Right ventricle myocardium inferior (tissue), 1 donor: Measurements from ENCODE around the gene CLDN7. TPM values are rescaled to one million over a fixed set of nuclear protein-coding genes. Genes with fewer than 3 reads are reported as not detected.

Experiments used
- ATAC-seq: fragments of 200-7000 bp; cut with Tn5 transposase; one replicate; pipeline ENCODE4 v1.9.1; 2020; ENCODE audit warnings: mild to moderate bottlenecking, moderate library complexity
- DNase-seq: peaks from one replicate; pipeline ENCODE4 v3.0.0; 2021; ENCODE audit errors: missing footprints
- intact Hi-C: fragments of 100-400 bp; cut with DNase I; formaldehyde crosslinking; loops from one replicate; pipeline ENCODE4 v1.11.0; 2022
- total RNA-seq: library from RNA; stranded (reverse); fragmentation: NEBNext Ultra II Directional; extraction: Animal tissue kit (Norgen Biotek cat#: 25700); gene quantifications from one replicate; pipeline ENCODE4 v1.2.1, GENCODE V29; 2021
- donor health status: DM: no; HTN: yes; CAD: no; lungs with severe emphysema.

Gene CLDN7
- total RNA-seq, 1 donor from 2014 or later: 1.2 TPM

DNA sequence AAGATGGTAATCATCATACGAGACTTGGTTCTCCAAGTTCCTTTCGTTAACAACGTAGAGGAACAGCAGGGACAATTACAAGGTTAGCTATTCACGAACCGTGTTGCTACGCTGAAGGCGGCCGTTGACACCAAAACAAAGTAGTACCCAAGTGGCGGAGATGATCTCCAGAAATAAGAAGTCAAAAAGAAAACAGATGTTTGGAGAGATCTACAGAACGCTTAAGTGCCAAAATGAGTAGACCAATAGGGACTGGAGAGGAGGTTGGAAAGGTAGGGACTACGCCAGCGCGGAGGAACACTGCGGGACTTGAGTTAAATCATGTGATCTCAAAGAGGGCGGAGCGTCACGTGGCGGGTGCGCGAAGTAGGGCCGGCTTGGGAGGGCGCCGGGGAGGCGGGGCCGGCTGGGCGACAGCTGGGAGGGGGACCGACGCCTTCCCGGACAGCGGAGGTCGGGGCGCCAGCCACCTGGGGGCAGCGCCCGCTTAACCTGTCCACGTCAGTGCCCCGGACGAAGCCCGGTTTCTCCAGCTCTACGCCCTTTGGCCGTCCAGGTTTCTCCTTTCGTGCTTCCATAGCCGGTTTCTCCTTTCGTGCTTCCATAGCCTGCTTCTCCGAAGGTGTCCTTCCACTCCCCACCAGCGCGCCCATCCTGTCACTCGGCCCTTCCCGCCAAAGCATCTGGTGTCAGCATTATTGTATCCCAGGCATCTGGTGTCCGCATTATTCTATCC is 19.4 kb downstream of the CLDN7 start:
- DNase-seq (peak; percentile 98), ATAC-seq (peak; percentile 60)
- intact Hi-C loops: loop anchor here (2.0 to 5.0 kb wide), 3 partner anchors 38 to 614 kb away; partner anchors contain the start of genes CYB5D1, EIF5A, NAA38 and SLC2A4

DNA sequence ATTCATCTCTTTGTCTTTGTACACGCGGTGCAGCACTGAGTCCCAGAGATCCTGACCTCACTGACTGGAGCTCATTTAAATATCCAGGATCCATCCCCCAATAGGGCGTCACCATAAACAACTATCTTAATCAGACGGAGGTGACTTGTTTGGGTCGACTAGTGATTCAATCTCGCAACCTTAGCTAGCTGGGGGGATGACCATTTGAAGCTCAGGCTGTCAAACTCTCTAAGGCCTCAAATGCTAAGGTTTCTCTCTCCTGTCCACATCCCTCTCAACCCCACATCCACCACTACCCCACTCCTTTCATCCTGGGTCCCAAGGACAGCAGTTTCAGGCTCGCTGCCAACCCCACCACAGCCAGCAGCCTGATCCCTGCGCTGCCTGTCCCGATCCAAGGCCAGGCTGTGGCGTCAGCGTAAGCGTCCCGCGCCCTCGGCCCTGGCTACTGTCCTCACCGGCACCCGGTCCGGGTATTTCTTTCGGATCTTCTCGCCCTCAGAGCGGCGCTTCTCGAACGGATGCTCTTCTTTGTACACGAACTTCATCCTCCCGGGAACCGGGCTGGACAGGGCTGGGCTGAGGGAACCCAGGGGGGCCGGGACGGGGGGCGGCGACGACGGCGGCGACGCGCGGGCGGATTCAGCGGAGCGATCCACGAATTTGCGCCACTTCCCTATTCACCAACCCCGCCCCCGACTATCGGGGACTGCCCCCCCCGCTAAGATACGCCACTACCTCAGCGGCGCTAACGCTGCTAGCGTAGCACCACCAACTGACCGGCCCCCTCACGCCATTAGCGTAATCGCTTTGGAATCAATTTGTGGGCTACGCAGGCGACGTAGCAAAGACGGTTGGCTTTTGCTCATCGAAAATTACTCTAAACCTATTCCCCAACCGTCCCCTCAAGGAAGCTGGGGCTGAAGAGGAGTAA is 20.2 kb downstream of the CLDN7 start, which contains the start of gene GABARAP:
GABARAP (minus strand) TSS at position 667 of the 934 bp plus-strand sequence; CDS start at position 548, 119 bp downstream.
- peak; percentile 50 for ATAC-seq
- intact Hi-C loops: loop anchor here (2.0 to 5.0 kb wide), 3 partner anchors 39 to 615 kb away; partner anchors contain the start of genes CYB5D1, EIF5A, NAA38 and SLC2A4

DNA sequence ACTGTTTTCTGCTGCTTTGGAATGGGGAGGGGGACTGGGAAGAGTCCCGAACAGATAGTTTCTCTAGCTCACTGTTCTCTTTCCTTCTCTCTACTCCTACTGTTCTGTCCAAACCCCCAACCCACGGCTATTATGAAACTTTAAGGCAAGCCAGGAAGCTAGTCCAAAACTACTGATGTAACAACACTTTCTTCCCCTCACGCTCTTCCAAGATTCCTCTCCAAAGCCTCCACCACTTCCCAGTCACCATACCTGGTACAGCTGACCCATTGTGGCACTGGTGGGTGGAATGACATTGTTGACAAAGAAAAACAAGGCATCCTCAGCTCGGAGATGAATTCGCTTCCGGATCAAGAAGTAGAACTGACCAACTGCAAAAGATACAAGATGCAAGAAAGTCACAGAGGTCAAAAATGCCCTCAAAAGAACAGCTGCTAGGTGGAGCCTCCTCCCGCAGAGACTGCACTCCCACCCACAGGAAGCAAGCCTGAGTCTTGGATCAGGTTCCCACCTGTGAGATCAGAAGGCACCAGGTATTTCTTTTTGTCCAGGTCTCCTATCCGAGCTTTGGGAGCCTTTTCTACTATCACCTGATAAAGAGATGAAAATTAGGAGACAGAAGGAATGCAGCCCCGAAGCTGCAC is 21.1 kb downstream of the CLDN7 start:
- no peak for ATAC-seq

More for the DNA sequence above, 20.2 kb downstream of the CLDN7 start, which contains the start of gene GABARAP:
- peak; percentile 97 for DNase-seq

DNA sequence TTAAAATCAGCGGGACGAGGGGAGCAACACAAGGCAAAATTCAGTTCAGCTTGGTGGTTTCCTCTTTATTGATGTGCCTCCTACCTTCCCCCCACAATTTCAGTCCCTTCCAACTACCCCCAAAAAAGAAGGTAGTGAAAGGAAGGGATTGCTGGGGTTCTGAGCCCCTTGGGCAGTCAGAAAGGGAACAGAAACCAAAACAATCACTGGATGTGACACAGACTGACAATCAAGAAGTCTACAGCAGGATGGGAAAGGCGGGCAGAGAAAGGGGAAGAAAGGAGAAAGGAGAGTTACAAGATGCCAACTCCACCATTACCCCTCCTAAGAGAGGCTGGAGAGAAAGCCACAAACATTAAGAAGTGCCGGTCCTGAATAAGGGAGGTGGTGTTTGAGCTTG is 21.9 kb downstream of the CLDN7 start:
- intact Hi-C loops: loop anchor here (5.0 kb wide), 2 partner anchors 67 to 617 kb away; partner anchors contain the start of genes CYB5D1, EIF5A, NAA38 and TMEM88
- no peak for ATAC-seq
- DNase-seq: no peak

More for the DNA sequence above, 21.1 kb downstream of the CLDN7 start:
- DNase-seq: no peak
- intact Hi-C loops: loop anchor here (5.0 kb wide), 2 partner anchors 66 to 616 kb away; partner anchors contain the start of genes CYB5D1, EIF5A, NAA38 and TMEM88

DNA sequence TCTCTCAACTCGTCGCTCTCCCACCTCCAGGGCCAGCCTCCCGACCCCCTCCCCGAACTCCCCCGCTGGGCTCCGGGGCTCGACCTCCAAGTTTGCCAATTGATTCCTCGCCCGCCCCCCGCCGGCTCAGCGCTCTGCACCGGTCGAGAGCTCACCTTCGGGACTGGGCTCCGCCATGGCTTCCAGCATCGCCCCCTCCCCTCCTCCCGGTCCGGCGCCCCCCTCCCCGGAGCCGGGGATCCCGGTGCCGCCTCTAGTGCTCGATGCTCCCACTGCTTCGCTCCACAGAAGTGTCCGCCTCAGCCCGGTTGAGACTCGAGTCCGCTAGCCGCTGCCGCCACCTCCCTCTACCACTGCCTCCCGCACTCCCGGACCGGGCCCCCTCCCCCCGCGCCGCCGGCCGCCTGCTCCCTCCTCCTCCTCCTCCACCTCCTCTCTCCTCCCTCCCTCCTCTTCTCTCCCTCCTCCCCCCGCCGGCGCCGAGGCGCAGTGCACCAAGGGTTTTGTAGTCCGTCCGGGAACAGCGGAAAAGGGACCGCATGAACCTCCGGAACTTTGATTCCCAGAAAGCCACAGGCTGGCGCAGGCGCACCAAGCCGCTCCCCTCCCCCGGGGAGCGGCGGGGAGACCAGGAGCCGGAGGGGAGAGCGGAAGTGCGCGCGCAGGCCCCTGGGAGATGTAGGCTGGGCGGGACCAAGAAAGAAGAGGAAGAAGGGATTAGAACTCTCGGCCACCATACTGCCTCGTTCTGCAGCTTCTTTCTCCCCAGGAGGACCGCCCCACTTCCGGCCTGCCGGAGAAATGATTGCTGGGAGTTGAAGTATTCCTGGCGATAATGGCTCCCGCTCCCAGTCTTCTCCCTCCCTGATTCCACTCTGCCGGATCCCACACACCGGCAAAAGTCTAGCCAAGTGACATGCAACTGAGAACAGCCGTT is 22.9 kb downstream of the CLDN7 start, which contains the start of gene PHF23:
PHF23 (minus strand) TSS at position 367 of the 937 bp plus-strand sequence; CDS start at position 189, 178 bp downstream.
- peak; percentile 100 for DNase-seq
- ATAC-seq: peak; percentile 85
- intact Hi-C loops: loop anchor here (5.0 kb wide), 2 partner anchors 68 to 618 kb away; partner anchors contain the start of genes CYB5D1, EIF5A, NAA38 and TMEM88

DNA sequence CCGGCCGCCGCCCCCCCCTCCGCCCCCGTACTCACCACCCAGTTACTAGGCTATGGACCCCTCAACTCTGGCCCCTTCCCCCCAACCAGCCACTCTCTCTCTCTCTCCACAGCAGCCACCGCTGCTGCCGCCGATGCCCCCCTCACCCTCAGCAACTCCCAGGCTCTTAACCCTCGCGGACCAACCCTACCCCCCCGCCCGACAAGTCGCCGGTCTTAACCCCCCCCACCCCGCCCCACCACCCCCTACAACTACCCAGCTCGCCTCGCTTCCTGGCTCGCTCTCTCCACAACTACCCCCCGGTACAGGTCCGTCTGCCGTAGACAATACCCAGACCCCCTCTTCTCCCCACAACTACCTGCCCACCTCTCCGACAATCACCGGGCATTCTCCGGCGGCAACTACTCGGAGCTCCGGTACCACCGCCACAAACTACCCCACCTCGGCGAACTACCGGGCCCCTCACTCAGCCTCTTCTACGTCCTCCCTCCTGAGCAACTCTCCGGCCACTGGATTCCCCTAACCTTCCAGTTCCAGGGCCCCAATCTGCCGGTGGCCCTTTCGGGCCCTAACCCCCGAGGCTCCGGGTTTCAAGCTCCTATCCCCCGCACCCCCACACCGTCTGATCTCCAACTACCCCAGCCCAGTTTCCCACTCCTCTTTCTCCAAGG is 23.7 kb downstream of the CLDN7 start:
- DNase-seq: peak; percentile 66
- intact Hi-C loops: loop anchor here (1.0 kb wide), 1 partner anchor 18 kb away; no protein-coding TSS in a partner anchor
- no peak for ATAC-seq

DNA sequence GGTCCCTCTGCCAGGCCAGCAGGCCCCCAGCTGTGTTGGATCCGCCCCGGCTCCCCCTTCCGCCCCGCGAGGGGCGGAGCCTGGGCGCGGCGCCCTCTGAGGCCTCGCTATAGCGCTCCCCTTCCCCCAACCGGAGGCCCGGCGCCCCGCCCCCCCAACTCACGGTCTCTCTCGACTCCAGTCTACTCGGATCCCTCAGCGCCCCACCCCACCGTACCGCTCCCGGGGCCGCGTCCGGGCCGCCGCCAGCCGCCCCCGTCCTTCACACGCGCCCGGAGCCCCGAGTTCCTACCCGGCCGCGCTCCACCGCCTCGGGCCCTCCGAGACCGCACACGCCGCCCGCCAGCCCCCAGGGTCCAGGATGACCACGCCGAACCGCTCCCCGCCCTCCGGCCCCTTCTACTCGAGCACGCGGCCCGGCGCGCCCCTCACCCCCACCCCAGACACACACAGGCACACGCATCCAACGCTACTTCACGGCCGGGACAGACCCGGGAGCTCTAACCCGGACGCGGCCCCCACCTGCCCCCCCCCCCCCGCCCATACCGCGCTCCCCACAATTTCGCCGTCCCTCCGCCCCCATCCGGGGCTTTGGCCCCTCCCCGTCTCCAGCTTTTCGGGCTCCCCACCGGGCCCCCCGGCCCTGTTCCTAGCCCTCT is 24.4 kb downstream of the CLDN7 start:
- peak; percentile 6 for ATAC-seq
- intact Hi-C loops: loop anchor here (1.0 kb wide), 1 partner anchor 18 kb away; no protein-coding TSS in a partner anchor
- peak; percentile 90 for DNase-seq

DNA sequence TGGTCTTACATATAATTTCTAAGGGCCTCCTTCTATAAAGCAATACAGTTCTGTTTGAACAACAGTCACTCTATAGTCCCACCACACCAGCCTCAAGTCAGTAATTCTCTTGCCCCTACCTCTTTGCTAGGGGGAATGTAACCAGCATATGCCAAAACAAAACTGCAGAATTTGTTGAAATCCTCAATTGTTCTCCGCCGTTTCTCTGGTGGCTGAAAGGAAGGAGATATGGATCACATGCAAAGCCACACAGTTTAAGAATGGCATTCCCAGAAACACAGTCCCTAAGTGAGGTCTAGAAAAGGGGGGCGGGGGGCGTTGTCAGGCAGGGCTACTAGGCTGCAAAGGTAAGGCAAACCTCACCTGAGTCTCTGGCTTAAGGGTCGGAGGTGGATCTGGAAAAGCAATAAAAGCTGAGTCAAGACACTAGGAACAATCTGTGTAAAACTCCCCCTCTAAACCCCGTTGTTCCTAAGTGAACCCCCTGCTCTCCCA is 25.0 kb downstream of the CLDN7 start:
- DNase-seq (no peak), ATAC-seq (no peak)
- intact Hi-C loops: no loop called here

DNA sequence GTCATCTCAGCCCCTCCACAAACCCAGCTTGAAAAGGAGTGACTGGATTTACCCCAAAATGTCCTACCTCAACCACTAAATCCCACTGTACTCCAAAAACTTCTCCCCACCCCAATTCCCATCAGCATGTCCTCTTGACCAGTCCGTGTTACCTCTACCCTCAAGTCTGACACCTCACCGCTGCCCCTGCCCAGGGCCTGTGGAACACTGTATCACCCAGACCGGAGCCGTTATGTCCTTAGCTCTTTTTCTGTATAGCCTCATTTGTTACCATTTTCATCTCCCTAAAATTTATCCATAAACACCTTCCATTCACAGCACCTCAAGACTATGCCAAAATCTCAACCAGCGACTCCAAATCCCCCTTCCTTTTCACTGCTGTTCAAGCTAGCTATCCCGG is 25.5 kb downstream of the CLDN7 start:
- intact Hi-C loops: no loop called here
- no peak for ATAC-seq
- no peak for DNase-seq

DNA sequence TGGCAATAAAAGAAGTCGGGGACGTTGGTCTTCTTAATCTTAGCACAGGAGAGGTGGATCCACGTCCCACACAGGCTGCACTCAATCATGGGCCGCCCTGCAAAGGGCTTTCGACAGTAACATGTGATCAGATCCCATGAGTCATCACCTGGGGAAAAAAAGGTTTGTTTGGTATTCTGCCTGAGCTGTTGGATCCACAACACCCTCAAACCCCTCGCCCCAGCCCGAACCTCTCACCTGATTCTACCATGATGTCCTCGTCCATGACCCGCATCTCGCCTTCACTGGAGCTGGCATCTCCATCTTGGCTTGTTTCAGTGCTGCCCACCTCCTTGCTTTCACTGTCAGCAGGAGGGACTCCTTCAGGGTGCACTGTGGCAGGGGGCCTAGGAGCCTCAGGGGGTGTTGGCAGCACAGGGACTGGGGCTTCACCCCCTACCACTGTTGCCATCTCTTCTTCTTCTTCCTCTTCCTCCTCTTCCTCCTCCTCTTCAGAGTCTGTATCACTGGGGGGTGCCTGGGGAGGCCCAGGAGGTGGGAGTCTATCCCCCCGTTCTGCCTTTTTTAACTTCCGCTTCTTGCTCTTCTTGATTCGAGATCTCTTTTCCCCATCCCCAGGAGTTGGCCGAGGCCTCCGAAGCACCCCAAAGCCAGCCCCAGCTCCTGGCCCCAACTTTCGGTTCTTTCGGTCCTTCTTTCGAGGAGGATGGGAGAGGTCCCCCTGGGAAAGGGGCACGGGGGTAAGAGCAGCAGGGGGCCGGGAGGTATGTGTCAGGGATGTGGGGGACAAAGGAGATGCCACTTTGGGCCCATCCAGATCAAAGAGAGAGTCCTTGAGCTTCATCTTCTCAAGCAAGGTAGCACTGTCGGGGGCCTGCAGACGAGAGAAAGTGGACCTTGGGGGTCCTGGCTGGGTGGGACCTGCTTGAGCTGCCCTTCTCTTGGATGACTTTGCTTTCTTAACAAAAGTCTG is 26.3 kb downstream of the CLDN7 start:
- intact Hi-C loops: no loop called here
- DNase-seq (no peak), ATAC-seq (no peak)

DNA sequence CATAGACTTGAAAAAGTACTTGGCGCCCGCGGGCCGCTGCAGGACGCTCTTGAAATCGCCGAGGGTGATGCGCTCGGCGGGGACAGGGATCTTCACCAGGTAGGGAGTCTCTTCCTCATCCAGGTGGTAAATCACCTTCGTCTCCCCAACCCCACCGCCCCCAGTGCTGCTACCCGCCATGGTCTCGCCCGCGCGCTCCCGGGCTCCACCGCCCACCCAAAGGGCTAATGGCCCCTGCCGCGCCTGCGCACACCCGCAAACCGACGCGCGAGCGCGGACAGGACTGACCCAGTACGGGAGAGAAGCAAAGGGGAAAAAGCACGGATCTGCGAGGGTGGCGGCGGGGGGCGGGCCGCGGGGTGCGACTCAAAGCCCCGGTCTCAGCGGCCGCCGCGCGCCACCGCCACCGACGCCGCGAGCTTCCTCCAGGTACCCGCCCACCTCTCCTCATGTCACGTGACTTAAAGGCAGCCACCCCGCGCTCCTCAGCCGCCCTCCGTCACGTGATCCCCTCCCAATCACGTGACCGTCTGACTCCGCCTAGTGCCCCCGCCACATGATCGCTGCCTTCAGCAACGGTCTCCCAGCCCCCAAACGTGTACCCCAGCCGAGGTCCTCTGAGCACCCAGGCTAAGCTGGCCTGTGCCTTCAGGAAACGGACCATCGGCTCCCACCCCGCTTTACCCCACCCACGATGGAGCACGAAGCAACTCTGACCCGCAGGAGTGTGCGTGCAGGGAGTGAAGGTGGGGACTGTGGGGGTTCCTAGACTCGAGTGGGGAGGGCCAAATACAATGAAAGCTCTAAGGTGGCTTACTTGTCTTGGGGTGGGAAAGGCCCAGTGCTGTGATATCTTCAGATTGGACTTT is 28.0 kb downstream of the CLDN7 start, which contains the start of gene DVL2:
DVL2 (minus strand) TSS at position 435 of the 869 bp plus-strand sequence; CDS start at position 180, 255 bp downstream.
- DNase-seq: peak; percentile 97
- intact Hi-C loops: no loop called here
- ATAC-seq: peak; percentile 59

DNA sequence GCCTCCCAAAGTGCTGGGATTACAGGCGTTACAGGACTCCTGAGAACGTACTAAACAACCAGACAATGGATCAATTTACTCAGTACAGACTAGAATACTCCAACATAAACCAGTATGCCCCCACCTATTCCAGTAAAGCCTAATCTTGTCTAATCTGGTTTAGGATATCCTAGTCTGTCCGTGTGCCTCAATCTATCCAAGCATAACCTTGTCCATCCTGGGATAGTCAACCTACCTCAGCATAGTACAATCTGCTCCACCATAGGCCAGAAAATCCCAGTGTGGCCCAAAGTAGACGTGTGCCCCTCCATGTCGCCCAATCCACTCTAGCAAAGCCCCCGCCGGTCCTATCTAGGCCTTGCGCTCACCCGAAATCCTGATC is 28.6 kb downstream of the CLDN7 start:
- ATAC-seq (no peak), DNase-seq (peak; percentile 31)
- intact Hi-C loops: no loop called here

DNA sequence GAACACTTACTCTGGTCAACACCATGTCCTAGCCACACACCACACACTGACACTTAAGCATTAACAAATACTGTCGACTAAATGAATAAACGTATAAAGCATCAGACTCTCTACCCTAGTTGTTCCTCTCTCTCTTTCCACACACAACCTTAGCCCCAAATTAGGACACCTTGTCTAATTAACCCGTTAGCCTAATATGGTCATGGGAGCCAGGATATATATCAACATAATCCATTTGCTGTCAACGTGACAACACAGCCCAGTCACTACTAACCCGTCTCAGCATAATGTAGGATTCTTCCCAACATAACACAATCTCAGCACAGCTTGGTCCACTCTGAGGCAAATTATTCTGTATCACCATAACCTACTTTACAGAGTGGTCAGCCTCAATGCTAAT is 30.2 kb downstream of the CLDN7 start:
- DNase-seq (no peak), ATAC-seq (no peak)
- intact Hi-C loops: no loop called here

DNA sequence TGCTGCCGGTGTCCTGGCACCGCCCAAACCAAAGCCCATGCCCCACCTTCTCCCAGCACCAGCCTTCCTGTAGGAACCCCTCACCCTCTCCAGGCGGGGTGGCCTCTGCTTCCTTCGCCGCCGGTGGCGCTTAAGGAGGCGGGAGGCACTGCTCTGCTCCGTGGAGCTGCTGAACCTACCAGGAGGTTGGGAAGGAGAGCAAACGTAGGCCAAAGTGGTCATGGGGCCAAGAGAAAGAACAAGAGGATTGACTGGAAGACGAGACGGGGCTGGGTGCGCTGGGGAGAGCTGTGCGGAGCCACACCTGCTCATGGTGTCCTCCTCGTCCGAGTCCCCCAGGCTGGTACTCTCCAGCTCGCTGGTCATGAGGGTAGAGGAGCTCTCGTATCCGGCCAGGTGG is 32.8 kb downstream of the CLDN7 start:
- ATAC-seq: no peak
- DNase-seq: peak; percentile 41
- intact Hi-C loops: no loop called here
